B cell (primary cell): ENCODE measurements around the gene ZNF761. TPM values are rescaled to one million over a fixed set of nuclear protein-coding genes. Genes with fewer than 3 reads are reported as not detected.

Experiments
- ATAC-seq: fragments of 200-7000 bp; cut with Tn5 transposase; one replicate; pipeline ENCODE4 v1.10.0; 2021; ENCODE audit warnings: low read depth, mild to moderate bottlenecking, moderate number of reproducible peaks, moderate library complexity
- CTCF ChIA-PET: fragments of 350-600 bp; sonication (Branson Sonifier 250); formaldehyde crosslinking; loops from one replicate; lab custom pipeline; 2021; ENCODE audit warnings: antibody characterized with exemption, inconsistent platforms; lab: Charles Lee
- POLR2A ChIA-PET: fragments of 350-600 bp; sonication (Branson Sonifier 250); formaldehyde crosslinking; loops from one replicate; lab custom pipeline; 2021; ENCODE audit warnings: antibody characterized with exemption; lab: Charles Lee
- DNase-seq: peaks from one replicate; pipeline ENCODE4 v3.0.0; 2013
- H2AFZ ChIP-seq: 2 replicates; pipeline ENCODE4 v1.6.1; 2012; ENCODE audit warnings: mild to moderate bottlenecking, low read depth, low read length; ENCODE audit not compliant: insufficient read depth, poor library complexity, severe bottlenecking
- H3K27ac ChIP-seq, 2 donors: 1 replicate in 1 of 2; 2 replicates in 1 of 2; pipeline ENCODE4 v1.5.1; 2012 to 2013; ENCODE audit warnings: low read length in 2 of 2, mild to moderate bottlenecking in 2 of 2, moderate library complexity in 1 of 2
- H3K27me3 ChIP-seq, 4 experiments: fragments of 200-600 bp in 1 of 4; sonication (generic) in 1 of 4; replicated peaks in 1 of 4; 1 replicate in 2 of 4; 2 replicates in 2 of 4; pipeline versions ENCODE4 v1.6.1 to v1.7.0; 2013 to 2016; ENCODE audit warnings: low read length in 3 of 4, mild to moderate bottlenecking in 2 of 4, mixed read lengths in 1 of 4, moderate library complexity in 1 of 4; ENCODE audit not compliant: insufficient read depth in 4 of 4, control insufficient read depth in 3 of 4; ENCODE audit errors: control extremely low read depth in 1 of 4
- H3K36me3 ChIP-seq, 2 experiments: replicated peaks in 1 of 2; 1 replicate in 1 of 2; 2 replicates in 1 of 2; pipeline versions ENCODE4 v1.6.1 to v1.7.1; 2013; ENCODE audit warnings: low read length in 1 of 2; ENCODE audit not compliant: insufficient read depth in 2 of 2, control insufficient read depth in 1 of 2; ENCODE audit errors: control extremely low read depth in 1 of 2, extremely low read depth in 1 of 2
- H3K4me1 ChIP-seq, 2 donors: fragments of 200-600 bp in 1 of 2; sonication (generic) in 1 of 2; 1 replicate in 1 of 2; 2 replicates in 1 of 2; pipeline versions ENCODE4 v1.5.1 to v1.6.1; 2013 to 2017; ENCODE audit warnings: low read length in 2 of 2; ENCODE audit not compliant: control insufficient read depth in 2 of 2, insufficient read depth in 2 of 2
- H3K4me2 ChIP-seq: replicated peaks from 2 replicates; pipeline ENCODE3; 2012; ENCODE audit warnings: mild to moderate bottlenecking, low read depth, low read length; ENCODE audit not compliant: poor library complexity, severe bottlenecking
- H3K4me3 ChIP-seq, 5 experiments: fragments of 200-600 bp in 1 of 5; sonication (generic) in 1 of 5; 1 replicate in 3 of 5; 2 replicates in 2 of 5; pipeline versions ENCODE4 v1.5.1 to v1.7.0; 2011 to 2016; ENCODE audit warnings: low read length in 4 of 5, mild to moderate bottlenecking in 4 of 5, low read depth in 2 of 5, control low read depth in 1 of 5, moderate library complexity in 1 of 5; ENCODE audit not compliant: insufficient read depth in 1 of 5; ENCODE audit errors: control extremely low read depth in 1 of 5, extremely low read depth in 1 of 5
- H3K79me2 ChIP-seq: fragments of 200-600 bp; sonication (generic); one replicate; pipeline ENCODE4 v1.6.0; 2016; ENCODE audit warnings: low read length; ENCODE audit not compliant: control insufficient read depth, insufficient read depth
- H3K9ac ChIP-seq: fragments of 200-600 bp; sonication (generic); 2 replicates; pipeline ENCODE4 v1.6.1; 2017; ENCODE audit warnings: mild to moderate bottlenecking, low read length, moderate library complexity
- H3K9me3 ChIP-seq, 3 donors: one replicate each; pipeline versions ENCODE4 v1.6.1 to v1.7.1; 2013; ENCODE audit warnings: low read length in 2 of 3; ENCODE audit not compliant: control insufficient read depth in 2 of 3, insufficient read depth in 1 of 3; ENCODE audit errors: control extremely low read depth in 1 of 3
- H4K20me1 ChIP-seq: 2 replicates; pipeline ENCODE4 v1.6.0; 2012; ENCODE audit warnings: mild to moderate bottlenecking, low read length; ENCODE audit not compliant: insufficient read depth, control insufficient read depth, poor library complexity, severe bottlenecking
- H3K27ac Mint-ChIP-seq: one replicate; pipeline ENCODE4 v1.8.0; 2021; ENCODE audit warnings: mixed read lengths
- H3K27me3 Mint-ChIP-seq: one replicate; pipeline ENCODE4 v1.8.0; 2021; ENCODE audit warnings: mixed read lengths
- H3K4me1 Mint-ChIP-seq: one replicate; pipeline ENCODE4 v1.8.0; 2021; ENCODE audit warnings: mixed read lengths
- H3K4me3 Mint-ChIP-seq: one replicate; pipeline ENCODE4 v1.8.0; 2021; ENCODE audit warnings: mixed read lengths
- H3K9me3 Mint-ChIP-seq: one replicate; pipeline ENCODE4 v1.8.0; 2022; ENCODE audit warnings: mixed read lengths; ENCODE audit not compliant: insufficient read depth
- CTCF ChIP-seq: fragments of 200-600 bp; IDR thresholded peaks from one replicate; pipeline ENCODE4 v1.8.0; 2022; ENCODE audit warnings: antibody characterized with exemption, mild to moderate bottlenecking
- EZH2 ChIP-seq: IDR thresholded peaks from 2 replicates; pipeline ENCODE4 v1.6.1; 2012; ENCODE audit warnings: borderline replicate concordance, low read depth, mild to moderate bottlenecking, moderate library complexity, low read length; ENCODE audit not compliant: insufficient read depth, poor library complexity, severe bottlenecking
- WGBS: methylation state at CpG from one replicate; pipeline ENCODE4 v1.1.5; 2013; ENCODE audit warnings: missing lambda C conversion rate; ENCODE audit not compliant: insufficient coverage; 5-methylcytosine and 5-hydroxymethylcytosine counted together
- intact Hi-C: fragments of 100-400 bp; cut with micrococcal nuclease; formaldehyde crosslinking; loops from one replicate; pipeline ENCODE4 v1.10.0; 2022
- polyA plus RNA-seq: library from polyadenylated mRNA; depleted of rRNA; stranded (reverse); fragments of >200 nt; gene quantifications from 2 replicates; pipeline ENCODE4 v1.2.3, GENCODE V29; 2012
- total RNA-seq, 2 donors: library from RNA; stranded (reverse); fragments of 120-200 nt in 1 of 2; gene quantifications; 1 replicate in 1 of 2; 2 replicates in 1 of 2; pipeline versions ENCODE4 v1.2.3 to v1.2.4, GENCODE V29; 2013 to 2022

Gene ZNF761
- total and polyA plus RNA-seq, 2 donors (not counting 1 experiment from before 2014, with no cell fraction given): 12.1 to 14.9 TPM

DNA sequence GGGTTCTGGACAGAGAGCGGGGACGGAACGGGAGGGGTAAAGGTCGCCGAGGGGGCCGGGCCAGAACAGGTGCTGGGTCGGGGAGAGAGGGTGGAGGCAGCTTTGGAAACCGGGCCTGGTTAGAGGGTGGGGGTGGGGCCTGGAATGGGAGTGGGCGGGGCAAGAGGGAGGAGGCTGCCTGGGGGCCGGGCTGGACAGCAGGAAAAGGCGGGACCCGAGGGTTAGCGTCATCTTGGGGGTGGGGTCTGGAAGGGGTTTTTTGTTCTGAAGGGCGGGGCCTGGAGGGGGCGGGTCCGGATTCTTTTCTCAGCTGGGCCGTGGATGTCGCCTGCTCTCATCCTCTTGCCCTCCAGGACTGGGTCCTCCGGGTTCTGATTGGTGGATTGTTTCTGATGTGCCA is 31.5 kb downstream of the ZNF761 start:
- H3K36me3 ChIP-seq: no peaks in the 10 kb centered on the region
- Mint-ChIP-seq H3K4me3 (no peak overlapping the region), H3K4me1 (peaks cover 17% of the 10 kb centered on the region), H3K9me3 (peaks cover 19% of the 10 kb centered on the region), H3K27me3 (peaks cover 18% of the 10 kb centered on the region), H3K27ac (no peak overlapping the region)
- no peak overlapping the region for H3K4me3 ChIP-seq
- ChIA-PET POLR2A (no interaction called here), CTCF (interaction anchor here (0.7 kb wide), 1 partner anchor 55 kb away, joined by 3 read pairs; no protein-coding TSS in a partner anchor)
- H3K27me3 ChIP-seq: peaks cover 0 to 27% (median 6%) of the 10 kb centered on the region in 4 experiments
- intact Hi-C loops: no loop called here
- no peak overlapping the region for H2AFZ ChIP-seq
- ATAC-seq (no peak), DNase-seq (peak; percentile 34)
- H3K9me3 ChIP-seq: peaks cover 6 to 56% (median 27%) of the 10 kb centered on the region in 3 donors
- peaks cover 3 to 10% of the 10 kb centered on the region in 2 donors for H3K4me1 ChIP-seq
- no peaks in the 10 kb centered on the region for H3K79me2 ChIP-seq
- H3K9ac ChIP-seq: no peak overlapping the region
- TF ChIP-seq CTCF (no peak), EZH2 (no peak)
- no peaks in the 10 kb centered on the region for H4K20me1 ChIP-seq
- 22% methylated on average over 13 of the region's 19 CpGs for WGBS
- H3K27ac ChIP-seq: no peak overlapping the region
- no peak overlapping the region for H3K4me2 ChIP-seq

- Histone ChIP-seq H3K4me3 (peak overlapping the region; percentile 32 to 79 (median 73)), H3K27ac (no peak overlapping the region), H2AFZ (peak overlapping the region; percentile 94), H3K27me3 (peaks cover 0 to 27% (median 6%) of the 10 kb centered on the region in 4 experiments), H3K4me1 (peaks cover 6 to 15% of the 10 kb centered on the region in 2 donors), H3K36me3 (no peaks in the 10 kb centered on the region), H3K4me2 (peak overlapping the region; percentile 86), H3K9ac (peak overlapping the region; percentile 81), H4K20me1 (no peaks in the 10 kb centered on the region), H3K79me2 (peaks cover 11% of the 10 kb centered on the region), H3K9me3 (peaks cover 4 to 35% (median 12%) of the 10 kb centered on the region in 3 donors)
- ChIA-PET POLR2A (interaction anchor here (0.6 kb wide), 1 partner anchor 910 kb away, joined by 3 read pairs; no protein-coding TSS in a partner anchor), CTCF (no interaction called here)
- H3K4me3 Mint-ChIP-seq: peak overlapping the region; percentile 97
- peaks cover 18% of the 10 kb centered on the region for H3K27me3 Mint-ChIP-seq
- no peak for TF ChIP-seq EZH2
- no peak for TF ChIP-seq CTCF
- WGBS: 22% methylated on average over 14 of the region's 31 CpGs
- H3K27ac Mint-ChIP-seq: peak overlapping the region; percentile 91
- ATAC-seq (peak; percentile 8), DNase-seq (no peak)
- intact Hi-C loops: loop anchor here (1.0 to 5.0 kb wide), 7 partner anchors 36 to 732 kb away; partner anchors contain the start of genes ZNF331, ZNF347, ZNF525 and ZNF611
- H3K9me3 Mint-ChIP-seq: peaks cover 5% of the 10 kb centered on the region
- peaks cover 29% of the 10 kb centered on the region for H3K4me1 Mint-ChIP-seq
These were observed 35.1 kb downstream of the ZNF761 start for GRCh38 chr19:53466726-53467484.
